Measurements from ENCODE around the gene FGF12. TPM values are rescaled to one million over a fixed set of nuclear protein-coding genes. Genes with fewer than 3 reads are reported as not detected.
"Not testable (repeated sequence)": the region's sequence is repeated elsewhere in the genome, so short reads cannot be mapped to it uniquely, and the experiment has no call there.

Gene FGF12
- 0.21 TPM for polyA plus RNA-seq (2013, experiment 1 of 2; ENCODE audit: insufficient read length)
- 0.12 TPM for polyA plus RNA-seq (2013, experiment 2 of 2; ENCODE audit: insufficient read length)

DNA sequence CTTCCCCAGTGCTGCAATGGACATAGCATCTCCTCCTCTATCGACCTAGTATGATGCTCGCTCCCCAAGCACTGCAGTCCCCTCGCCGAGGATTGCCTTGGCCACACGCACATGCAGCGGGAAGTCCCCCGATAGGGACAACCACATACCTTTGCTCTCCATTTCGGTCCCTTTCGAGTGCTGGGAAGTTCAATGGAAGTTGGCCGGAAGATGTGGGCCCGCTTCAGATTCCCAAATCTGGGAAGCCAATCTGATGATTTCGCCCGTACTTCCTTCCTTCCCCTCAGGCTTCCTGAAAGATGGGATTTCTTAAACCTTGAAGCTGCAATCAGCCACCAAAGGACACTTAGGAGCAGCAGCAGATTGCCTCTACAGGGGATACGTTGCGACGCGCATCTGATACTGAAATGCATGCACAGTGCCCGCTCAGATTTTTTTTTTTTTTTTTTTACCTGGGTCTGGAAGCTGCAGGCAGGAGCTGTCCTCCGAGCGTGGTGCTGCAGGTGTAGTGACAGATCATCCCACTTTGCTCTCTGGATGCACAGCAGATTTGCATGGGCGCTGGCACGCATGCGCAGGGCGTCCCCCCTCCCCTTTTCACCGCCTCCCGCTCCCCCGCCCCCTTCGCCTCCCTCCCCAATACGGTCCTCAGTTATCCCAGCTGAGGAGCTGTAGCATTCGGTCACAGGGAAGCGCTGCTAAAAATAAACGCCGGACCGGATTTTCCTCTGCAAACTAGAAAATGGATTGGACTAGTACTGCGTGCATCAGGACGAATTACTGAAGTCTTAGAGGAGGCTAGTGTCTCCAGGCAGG, at the start of gene FGF12:
Gene FGF12, minus strand, starts transcription at position 510 of the 816 bp plus-strand sequence.
- DNase-seq = peak; percentile 28

DNA sequence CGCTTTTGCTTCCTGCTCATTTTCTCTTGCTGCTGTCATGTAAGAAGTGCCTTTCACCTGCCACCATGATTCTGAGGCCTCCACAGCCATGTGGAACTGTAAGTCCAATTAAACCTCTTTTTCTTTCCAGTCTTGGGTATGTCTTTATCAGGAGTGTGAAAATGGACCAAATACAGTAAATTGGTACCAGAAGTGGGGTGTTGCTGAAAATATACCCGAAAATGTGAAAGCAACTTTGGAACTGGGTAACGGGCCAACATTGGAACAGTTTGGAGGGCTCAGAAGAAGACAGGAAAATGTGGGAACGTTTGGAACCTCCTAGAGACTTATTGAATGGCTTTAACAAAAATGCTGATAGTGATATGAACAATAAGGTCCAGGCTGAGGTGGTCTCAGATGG, 47.0 kb upstream of the FGF12 start:
- not testable (repeated sequence) for DNase-seq

DNA sequence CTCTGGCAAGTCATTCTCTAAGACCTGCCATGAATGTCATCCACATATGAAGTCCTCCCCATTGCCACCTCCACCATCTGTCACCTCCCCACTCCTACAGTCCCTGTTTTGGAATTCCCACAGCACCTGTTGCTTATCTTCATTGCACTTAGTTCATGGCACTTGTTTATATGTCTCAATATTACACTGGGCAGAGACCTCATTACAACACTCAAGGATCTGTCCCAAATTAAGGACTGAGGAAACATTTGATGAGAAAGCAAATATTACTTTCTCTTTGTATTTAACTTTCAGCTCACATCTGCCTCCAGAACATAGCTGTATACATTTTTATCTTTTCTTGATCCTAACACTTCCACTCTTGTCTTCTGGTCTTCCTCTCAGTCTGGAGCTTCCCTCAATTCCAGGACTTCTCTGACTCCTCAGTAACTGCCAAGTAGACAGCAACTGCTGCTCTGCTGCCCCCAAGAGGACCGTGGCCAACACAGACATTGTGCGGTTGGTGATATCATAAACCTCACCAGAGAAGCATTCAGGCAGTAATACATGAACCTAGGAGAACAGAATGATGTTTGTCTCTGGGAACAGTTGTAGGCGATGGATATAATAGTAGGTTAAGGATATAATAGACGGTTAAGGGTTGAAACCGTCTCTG, 45.0 kb upstream of the FGF12 start:
- peak; percentile 6 for DNase-seq

DNA sequence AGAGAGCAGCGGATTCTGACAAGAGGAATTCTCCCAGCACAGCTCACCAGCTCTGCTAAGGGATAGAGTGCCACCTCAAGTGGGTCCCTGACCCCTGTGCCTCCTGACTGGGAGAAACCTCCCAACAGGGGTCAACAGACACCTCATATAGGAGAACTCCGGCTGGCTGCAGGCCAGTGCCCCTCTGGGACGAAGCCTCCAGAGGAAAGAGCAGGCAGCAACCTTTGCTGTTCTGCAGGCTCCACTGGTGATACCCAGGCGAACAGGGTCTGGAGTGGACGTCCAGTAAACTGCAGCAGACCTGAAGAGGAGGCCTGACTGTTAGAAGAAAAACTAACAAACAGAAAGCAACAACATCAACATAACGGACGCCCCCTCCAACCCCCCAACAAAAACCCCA, 31.3 kb upstream of the FGF12 start:
- no peak for DNase-seq

DNA sequence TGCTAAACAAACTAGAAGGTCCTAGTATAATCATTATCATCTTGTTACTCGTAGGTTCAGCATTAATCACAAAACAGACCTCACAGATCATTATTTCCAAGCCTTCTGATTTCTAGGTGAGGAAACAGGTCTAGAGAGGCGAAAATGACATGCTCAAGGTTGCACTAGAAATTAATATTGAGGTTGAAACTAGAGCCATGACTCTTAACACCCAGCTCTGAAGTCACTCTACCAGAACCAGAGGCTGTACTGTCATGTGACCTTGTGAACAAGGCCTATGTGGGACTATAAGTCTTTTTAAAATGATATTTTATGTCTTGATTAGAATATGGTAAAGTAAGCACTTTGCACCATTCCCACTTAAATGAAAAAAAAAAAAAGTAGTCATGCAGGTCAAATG, 23.8 kb upstream of the FGF12 start:
- no peak for DNase-seq

DNA sequence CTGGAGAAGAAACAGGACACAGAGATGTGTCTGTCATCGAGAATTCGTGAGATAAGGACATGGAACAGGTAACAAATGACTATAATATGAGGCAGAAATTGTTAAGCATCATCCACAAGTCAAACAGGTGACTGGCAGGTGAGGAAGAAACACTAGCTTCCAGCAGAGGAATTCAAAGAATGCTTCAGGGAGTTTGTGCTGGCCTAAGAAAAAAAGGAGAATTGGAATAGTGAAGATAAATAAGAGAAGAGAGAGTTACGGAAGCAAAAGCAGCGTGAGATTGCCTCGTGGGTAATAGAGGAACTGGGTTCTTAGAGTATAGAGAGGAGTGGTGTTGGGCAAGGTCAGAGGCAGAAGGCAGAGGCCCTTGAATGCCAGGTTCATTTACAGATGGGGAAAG, 22.9 kb upstream of the FGF12 start:
- DNase-seq = no peak

DNA sequence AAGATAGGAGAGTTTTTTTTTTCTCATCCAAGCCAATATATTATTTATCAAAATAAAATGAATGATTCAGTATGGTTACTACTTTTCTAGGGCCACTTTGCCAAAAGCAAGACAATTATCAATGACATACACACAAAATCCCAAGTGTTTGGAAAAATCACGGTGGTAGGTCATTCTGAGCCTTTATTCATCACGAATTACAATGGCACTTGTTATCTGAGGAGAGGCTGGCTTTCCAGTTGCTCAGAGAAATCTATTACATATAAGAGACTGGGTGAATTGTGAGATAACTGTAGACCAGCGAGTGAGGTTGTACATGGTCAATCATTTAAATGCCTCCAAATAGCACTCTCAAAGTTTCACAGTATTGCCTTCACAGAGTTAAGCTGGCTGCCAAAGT, 20.4 kb upstream of the FGF12 start:
- DNase-seq = no peak

DNA sequence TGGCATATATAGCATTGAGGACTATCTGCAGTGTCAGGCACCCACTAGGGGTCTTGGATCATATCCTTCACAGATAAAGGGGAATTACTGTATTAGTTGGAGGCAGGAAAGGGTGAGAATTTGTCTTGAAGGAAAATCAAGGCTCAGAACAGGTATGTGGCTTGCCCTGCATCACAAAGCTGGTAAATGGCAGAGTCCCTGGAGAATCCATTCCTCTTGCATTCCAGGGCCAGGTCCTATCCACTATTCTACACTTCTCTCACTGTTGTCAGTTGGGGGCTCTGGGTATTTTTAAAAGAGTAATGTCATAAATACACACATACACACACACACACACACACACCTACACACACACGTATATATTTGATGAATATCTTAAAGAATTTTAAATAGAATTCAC, 19.8 kb upstream of the FGF12 start:
- DNase-seq = no peak

DNA sequence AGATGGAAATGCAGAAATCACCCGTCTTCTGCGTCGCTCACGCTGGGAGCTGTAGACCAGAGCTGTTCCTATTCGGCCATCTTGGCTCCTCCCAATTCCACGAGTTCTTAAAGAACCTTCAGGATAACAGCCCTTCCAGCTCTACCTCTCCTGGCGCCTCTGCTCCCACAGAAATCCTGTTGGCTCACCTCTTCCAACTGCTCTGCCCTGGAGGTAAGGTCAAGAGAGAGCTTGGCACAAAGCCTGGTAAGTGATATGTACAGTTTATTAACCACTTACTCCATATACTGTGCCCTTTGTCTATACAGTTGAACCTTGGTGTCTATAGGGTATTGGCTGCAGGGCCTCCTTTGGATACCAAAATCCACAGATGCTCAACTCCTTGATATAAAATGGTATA, 17.8 kb upstream of the FGF12 start:
- no peak for DNase-seq

DNA sequence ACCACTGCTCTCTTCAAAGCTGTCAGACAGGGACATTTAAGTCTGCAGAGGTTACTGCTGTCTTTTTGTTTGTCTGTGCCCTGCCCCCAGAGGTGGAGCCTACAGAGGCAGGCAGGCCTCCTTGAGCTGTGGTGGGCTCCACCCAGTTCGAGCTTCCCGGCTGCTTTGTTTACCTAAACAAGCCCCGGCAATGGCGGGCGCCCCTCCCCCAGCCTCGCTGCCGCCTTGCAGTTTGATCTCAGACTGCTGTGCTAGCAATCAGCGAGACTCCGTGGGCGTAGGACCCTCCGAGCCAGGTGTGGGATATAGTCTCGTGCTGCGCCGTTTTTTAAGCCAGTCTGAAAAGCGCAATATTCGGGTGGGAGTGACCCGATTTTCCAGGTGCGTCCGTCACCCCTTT, 17.3 kb upstream of the FGF12 start:
- not testable (repeated sequence) for DNase-seq

DNA sequence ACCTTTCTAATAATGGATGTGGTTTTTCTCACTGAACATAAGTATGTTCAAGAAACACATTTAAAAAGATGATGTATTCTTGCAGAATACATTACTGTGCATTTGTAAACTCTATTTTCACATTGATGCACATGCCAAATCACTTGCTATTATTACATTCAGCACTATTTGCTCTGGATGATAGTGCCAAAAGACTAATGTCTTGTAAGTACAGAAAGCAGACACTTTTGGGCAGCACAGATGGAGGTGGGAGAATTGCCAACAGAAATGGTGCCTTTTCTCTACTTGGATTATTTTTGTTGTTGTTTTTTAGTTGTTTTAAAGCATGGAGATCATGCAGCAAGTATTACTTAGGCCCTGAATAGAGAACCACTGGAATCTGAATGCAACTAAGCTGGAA, 10.2 kb upstream of the FGF12 start:
- DNase-seq = no peak

DNA sequence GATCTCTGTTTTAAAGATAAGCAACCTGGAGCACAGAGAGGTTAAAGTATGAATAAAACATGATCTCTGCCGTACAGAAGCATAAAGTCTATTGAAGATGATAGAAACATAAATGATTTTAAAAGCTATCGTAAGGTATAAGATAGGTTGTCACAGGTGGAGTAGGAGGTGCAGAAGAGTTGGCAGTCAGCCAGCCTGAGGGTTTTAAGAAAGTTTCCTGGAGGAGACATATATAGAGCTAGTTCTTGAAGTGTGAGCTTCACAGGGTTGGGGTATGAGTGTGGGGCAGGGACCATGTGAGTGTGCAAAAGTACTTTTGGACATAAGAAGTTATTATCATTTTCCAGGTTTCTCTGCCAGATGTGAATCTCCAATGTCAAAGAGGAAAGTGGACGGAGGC, 3.9 kb upstream of the FGF12 start:
- no peak for DNase-seq

DNA sequence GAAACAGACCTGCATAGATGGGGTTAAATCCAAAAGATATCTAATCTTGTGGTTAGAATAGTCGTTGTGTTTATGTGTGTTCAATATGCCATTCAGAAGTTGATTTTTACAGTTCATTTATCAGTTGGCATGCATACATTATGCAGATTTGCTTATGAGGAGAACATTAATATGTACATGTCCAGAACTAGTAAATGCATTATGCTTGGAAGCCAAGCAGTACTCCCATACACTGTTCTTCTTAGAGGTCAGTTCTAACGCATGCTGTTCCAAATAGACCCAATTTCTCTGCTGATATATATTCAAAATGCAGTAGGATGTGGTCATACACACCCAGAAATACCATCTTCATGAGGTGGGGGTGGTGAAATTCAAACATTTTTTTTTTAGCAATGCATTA, 956 bp downstream of the FGF12 start:
- no peak for DNase-seq

DNA sequence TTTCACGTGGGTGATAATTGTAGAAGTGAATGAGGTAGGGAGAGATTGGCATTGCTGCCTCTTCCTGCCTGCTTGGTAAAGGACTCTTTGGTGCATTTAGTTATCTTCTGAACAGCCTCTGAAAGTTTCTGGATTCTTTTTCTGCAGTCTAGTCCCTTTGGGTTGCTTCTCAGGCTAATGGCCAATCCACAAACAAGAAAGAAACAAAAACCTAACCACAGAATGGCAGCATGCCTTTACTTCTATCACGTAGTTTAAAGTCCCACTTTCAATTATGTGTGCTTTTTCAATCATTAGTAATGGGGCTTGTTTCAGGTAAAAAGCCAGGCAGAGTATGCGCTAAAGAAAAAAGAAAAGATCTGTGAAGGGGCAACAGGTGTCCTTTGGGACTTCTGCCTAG, 7.4 kb downstream of the FGF12 start:
- no peak for DNase-seq

DNA sequence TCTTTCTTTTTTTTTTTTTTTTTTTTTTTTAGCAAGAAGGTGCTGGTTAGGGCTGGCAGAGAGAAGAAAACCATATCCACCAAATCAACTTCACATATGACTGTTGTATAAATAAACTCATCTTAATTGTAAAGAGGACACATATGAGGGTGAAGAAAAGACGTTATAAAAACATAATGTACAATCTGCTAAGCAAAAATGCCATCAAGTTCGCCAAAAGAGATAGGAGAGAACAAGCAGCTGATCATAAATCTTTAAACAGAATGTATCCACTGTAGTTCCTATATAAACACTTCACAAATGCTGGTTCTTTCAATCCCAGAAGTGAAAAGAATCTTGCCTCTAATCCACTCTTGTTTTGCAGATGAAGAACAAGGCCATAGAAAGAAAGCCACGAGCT, 9.2 kb downstream of the FGF12 start:
- DNase-seq = no peak

DNA sequence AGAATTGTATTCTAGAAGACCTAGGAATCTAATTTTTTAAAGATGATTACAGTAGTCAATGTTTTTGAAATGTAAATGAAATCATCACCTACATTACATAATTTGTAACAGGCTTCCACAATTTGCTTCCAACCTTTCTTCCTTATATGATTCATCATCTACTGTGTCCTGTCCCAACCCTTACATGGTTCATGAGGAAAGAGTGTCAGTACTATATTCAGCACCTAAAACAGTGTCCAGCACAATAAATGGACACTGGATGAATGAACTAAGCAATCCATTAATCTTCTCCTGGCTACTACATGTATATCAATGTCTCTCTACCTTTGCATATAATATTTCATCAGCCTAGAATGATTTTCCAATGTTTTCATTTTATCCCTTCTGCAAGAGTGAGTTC, 12.2 kb downstream of the FGF12 start:
- no peak for DNase-seq

DNA sequence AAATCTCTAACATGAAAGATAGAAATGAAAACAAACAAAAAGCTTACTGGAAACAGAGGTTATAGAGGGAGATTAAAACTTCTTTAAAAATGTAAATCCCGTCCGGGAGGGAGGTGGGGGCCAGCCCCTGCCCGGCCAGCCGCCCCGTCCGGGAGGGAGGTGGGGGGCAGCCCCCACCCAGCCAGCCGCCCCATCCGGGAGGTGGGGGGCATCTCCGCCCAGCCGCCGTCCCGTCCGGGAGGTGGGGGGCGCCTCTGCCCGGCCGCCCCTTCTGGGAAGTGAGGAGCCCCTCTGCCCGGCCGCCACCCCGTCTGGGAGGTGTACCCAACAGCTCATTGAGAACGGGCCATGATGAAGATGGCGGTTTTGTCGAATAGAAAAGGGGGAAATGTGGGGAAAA, 16.2 kb downstream of the FGF12 start:
- DNase-seq = not testable (repeated sequence)

DNA sequence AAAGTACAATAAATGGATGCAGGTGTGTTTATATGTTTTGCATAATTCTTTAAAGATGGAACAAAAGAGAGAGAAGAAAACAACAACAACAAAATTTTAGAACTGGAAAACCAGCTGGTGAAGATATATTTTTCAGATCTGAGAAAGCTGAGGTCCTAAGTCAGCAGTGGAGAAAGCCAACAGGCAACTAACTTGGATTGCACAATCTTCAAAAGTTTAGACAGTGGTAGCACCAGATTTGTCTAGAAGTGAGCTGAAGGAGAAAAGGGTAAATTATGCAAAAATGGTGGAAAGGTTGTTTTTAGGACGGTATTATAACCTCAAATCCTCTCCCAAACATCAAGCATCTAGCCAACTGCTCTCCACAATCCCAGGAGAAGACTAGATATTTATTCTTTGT, 17.0 kb downstream of the FGF12 start:
- no peak for DNase-seq

DNA sequence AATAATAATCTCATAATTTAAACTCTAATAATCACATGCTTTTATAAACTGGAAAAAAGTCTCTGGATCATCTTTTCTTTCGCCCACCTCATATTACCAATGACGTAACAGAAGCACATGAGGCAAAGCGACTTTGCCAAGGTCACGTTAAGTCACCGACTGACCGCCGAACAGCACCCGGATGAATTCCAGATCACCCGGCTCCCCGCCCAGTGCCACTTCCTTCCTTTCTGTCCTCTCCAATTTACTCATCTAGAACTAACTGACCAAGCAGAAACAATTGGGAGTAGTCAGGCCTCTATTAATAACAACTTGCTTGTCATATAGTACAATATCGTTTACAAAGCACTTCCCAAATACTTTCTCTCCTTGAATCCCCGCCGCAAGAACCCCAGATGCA, 21.1 kb downstream of the FGF12 start:
- no peak for DNase-seq

DNA sequence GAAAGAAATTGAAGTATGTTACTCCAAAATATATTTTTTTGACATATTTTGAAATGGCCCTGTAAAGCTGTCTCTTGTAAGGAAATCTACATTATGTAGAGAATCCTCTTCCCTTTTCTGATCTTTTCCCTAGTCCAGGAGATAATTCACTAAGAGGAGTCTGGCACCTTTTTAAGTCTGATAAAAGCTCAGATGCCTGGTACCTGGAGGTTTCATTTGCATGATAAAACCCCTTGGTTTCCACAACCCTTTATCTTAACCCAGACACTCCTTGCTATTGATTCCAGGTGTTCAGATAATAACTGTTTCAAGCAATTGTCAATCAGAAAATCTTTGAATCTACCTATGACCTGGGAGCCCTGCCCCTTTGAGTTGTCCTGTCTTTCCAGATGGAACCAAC, 26.5 kb downstream of the FGF12 start:
- DNase-seq = no peak

DNA sequence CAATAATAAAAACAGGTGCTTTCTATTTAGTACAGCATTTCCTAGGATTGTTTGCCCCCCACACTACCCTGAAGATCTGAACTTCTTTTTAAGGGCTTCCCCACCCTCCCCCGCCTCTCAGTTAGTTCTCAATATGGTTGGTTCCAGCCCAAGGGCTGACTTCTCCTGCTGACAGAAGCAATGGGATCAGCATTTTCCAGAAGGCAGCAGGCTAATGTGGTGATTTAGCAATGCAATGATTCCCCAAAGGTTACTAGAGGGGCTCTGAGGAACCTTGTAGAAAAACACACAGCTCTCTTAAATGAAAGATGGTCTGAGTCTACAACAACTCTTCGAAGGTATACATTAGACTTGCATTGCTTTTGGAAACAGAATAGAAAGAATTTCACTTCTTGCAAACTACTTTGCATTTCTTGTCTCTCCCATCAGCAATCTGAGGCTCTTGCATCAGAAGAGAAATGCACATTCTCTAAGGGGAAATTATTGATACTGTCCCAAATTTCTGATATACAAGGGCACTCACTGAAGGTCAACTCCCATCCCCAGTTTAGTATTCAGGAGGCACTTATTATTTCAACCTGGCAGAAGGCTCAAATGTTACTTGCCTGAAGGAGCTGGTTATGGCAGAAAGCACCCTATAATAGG, 30.3 kb downstream of the FGF12 start:
- DNase-seq = no peak

DNA sequence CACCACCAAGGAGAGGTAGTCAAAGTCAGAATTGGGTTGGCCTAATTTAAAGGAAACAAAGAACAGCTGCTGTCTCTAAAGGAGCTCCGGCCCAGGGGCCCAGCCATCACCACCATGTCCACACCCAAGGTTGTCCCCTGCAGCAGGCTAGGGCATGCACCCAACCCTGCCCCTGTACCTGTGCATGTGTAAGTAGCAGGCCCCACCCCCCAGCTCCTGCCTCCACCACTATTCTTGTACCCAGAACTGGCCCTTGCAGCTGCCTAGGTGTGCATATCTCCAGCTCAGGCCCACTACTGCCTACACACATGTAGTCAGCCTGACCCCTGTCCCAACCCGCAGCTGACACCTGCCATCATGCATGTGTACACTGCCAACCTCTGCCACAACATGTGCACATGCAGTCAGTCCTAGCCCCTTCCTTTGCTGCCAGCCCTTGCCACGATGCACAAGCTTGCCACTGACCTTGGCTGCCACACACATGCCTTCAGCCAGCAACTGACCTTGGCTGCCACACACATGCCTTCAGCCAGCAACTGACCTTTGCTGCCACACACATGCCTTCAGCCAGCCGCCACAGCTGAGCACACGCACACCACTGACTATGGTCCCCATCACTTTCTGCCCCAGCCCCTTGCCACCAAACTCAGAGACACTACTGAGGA, 39.7 kb downstream of the FGF12 start:
- no peak for DNase-seq

DNA sequence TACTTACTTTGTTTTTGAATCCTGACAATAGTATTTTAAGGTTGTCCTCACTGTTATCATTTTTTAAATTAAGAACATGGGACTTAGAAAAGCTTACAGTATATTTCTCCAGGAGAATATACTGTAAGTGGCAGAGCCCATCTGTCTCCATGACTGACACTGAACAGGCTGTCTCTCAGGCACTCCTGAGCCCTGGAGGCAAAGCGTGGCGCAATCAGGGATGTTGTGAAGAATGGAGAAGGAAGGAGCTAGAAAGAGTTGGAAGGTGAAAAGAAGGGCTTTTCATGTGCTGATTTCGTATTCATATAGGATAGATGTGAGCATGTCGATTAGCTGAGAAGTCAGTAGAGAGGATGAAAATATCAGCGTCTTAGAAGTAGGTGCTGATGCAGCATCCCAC, 41.5 kb downstream of the FGF12 start:
- DNase-seq = no peak
